ENCODE measurements around the gene PEX13.
A peak's percentile ranks its signal among the peaks of the same experiment; 100 is the strongest.

Gene PEX13

DNA sequence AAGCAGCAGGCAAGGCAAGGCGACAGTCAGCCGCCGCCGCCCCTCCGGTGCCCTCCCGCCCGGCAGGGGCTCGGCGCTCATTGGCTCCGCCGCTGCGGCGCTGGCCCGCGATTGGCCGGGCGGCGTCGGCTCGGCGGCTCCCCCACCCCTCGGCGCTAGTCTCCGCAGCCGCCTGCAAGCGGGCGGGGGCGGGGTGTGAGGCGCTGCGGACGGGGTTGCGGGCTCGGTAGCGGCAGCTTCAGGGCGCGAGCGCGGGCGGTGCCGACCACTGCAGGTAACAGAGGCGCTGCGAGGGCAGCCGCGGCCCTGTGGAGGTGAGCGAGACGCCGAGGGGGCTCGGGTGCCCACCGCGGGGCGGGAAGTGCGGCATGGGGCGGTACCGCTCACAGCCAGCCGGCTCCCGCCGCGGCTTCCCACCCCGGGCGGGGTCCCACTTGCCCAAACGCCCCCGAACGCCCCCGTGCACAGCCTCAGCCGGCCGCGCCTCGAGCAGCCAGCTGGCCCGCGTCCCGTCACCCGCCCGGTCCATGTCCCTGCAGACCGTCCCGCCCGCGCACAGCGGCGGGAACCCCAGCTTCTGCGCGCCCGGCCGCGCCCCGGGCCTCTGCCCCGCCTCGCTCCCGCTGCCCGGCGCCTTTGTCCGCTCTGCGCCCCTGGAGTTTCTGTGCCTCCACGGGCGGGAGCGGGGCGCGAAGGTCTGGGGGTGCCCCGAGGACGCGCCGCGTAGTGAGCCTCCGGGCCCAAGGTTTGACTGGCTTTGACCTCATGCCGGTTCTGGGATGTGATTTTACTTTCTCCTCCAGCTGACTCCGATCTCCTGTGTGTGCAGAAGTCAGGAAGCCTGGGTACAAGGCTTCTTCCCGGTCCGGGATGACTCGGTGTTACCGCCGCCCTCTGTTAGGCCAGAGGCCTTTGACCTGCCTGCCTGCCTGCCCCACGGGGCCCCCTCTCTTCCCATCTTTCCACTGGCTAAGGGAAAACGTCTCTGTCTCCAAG, 48.5 kb downstream of the PEX13 start, which contains the start of gene SANBR:
SANBR (plus strand) TSS at position 158 of the 996 bp plus-strand sequence. CDS start 4,480 bp downstream, outside the sequence.
- no peak for TF ChIP-seq CTCF (IDR thresholded peaks at IDR 0.05; ENCODE audit: insufficient read depth, low read depth, low read length, missing control alignments)
- peak within 1 kb of the TSS; percentile 61 for H3K4me3 ChIP-seq (ENCODE audit: low read length)
- peak; percentile 91 for DNase-seq (ENCODE audit: low read depth)

DNA sequence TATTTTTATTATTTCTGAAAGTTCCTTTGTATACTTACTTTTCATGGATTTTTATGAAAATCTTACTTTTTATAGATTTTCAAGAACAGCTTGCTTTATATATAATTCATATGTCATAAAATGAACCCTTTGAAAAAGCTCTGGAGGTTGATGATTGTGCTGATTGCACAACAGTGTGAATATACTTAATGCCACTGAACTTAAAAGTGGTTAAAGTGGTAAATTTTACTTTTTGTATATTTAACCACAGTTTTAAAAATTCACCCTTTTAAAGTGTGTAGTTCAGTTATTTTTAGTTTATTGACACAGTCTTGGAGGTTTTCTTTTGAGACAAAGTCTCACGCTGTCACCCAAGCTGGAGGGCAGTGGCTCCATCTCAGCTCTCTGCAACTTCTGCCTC, 56.6 kb downstream of the PEX13 start:
- no peak for TF ChIP-seq CTCF (IDR thresholded peaks at IDR 0.05; ENCODE audit: insufficient read depth, low read depth, low read length, missing control alignments)
- H3K4me3 ChIP-seq (ENCODE audit: low read length), result no peak overlapping the region
- DNase-seq (ENCODE audit: low read depth), result no peak

GRCh38 chr2:61085883-61086282, 68.4 kb downstream of the PEX13 start:
- no peak overlapping the region for H3K4me3 ChIP-seq (ENCODE audit: low read length)
- DNase-seq (ENCODE audit: low read depth), result no peak
- no peak for TF ChIP-seq CTCF (IDR thresholded peaks at IDR 0.05; ENCODE audit: insufficient read depth, low read depth, low read length, missing control alignments)

DNA sequence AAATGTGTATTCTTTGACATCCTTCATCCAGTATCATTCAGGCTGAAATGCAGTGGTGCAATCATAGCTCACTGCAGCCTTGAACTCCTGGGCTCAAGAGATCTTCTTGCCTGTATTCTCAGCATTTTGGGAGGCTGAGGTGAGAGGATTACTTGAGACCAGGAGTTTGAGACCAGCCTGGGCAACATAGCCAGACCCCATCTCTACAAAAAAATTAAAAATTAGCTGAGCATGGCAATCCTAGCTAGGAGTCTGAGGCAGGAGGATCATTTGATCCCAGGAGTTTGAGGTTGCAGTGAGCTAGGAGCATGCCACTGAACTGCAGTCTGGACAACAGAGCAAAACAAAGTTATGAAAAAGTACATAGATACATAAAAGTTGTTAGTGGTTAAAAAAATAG, 72.3 kb downstream of the PEX13 start:
- no peak for TF ChIP-seq CTCF (IDR thresholded peaks at IDR 0.05; ENCODE audit: insufficient read depth, low read depth, low read length, missing control alignments)
- DNase-seq (ENCODE audit: low read depth), result no peak

DNA sequence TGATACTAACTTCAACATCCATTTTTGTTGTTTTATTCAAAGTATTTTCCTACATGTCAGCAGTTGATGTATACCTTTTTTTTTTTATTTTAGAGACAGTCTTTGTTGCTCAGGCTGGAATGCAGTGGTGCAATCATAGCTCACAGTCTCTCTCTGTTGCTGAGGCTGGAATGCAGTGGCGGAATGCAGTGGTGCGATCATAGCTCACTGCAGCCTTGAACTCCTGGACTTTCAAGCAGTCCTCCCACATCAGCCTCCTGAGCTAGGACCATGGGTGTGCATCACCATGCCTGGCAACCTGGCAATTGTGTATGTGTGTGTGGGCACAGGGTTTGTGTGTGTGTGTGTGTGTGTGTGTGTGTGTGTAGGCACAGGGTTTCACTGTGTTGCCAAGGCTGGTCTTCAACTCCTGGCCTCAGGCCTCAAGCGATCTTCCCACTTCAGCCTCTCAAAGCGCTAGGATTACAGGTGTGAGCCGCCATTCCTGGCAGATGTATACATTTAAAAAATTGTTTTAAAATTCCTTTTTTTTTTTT, 72.9 kb downstream of the PEX13 start:
- H3K4me3 ChIP-seq (ENCODE audit: low read length), result no peak overlapping the region
- TF ChIP-seq CTCF (IDR thresholded peaks at IDR 0.05; ENCODE audit: insufficient read depth, low read depth, low read length, missing control alignments), result no peak
- DNase-seq (ENCODE audit: low read depth), result peak; percentile 1

More for the DNA sequence above, 72.3 kb downstream of the PEX13 start:
- H3K4me3 ChIP-seq (ENCODE audit: low read length), result no peak overlapping the region

DNA sequence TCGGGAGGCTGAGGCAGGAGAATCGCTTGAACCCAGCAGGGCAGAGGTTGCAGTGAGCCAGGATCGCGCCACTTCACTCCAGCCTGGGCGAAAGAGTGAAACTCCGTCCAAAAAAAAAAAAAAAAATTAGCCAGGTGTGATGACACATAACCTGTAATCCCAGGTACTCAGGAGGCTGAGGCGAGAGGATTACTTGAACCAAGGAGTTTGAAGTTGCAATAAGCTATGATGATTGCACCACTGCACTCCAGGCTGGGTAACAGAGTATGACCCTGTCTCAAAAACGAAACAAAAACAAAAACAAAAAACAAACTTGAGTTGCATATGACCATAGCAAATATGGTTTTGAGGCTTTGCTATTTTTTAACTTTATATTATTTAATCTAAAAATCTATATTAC, 74.0 kb downstream of the PEX13 start:
- DNase-seq (ENCODE audit: low read depth), result peak; percentile 11
- H3K4me3 ChIP-seq (ENCODE audit: low read length), result no peak overlapping the region
- no peak for TF ChIP-seq CTCF (IDR thresholded peaks at IDR 0.05; ENCODE audit: insufficient read depth, low read depth, low read length, missing control alignments)
